ENCODE data around the gene NAA16. TPM values are rescaled to one million over a fixed set of nuclear protein-coding genes. Genes with fewer than 3 reads are reported as not detected.
A peak's percentile ranks its signal among the peaks of the same experiment; 100 is the strongest.

The NAA16 gene
- polyA plus RNA-seq, 1 of the 3 experiments (the other 2 are of a cell fraction), result 4.4 TPM

GRCh38 chr13:41365631-41366030, 54.6 kb downstream of the NAA16 start:
- peak overlapping the region; percentile 20 to 25 for H3K27ac ChIP-seq (ENCODE audit: low read depth in 2 of 2, low read length in 1 of 2)

More at GRCh38 chr13:41365631-41366030, 54.6 kb downstream of the NAA16 start:
- peak; percentile 11; the same call in 1 of the 2 replicates for TF ChIP-seq PBX3 (IDR thresholded peaks at IDR 0.05)
- TF ChIP-seq MEF2A (IDR thresholded peaks at IDR 0.05; ENCODE audit: borderline replicate concordance, low read depth), result no peak
- no peak for TF ChIP-seq RFX5 (IDR thresholded peaks at IDR 0.05; ENCODE audit: low read length)
- no peak for TF ChIP-seq FOXJ3 (CRISPR knock-in tag; IDR thresholded peaks at IDR 0.05)
- no peak for TF ChIP-seq IRF3 (IDR thresholded peaks at IDR 0.05; ENCODE audit: low read depth, low read length)
- peak; percentile 63 for TF ChIP-seq TCF12 (IDR thresholded peaks at IDR 0.05)
- TF ChIP-seq TEAD4 (IDR thresholded peaks at IDR 0.05; ENCODE audit: borderline replicate concordance, insufficient read depth), result no peak
- TF ChIP-seq JUND (IDR thresholded peaks at IDR 0.05), result no peak
- no peak; a peak in 1 of 4 replicates for TF ChIP-seq EP300 (IDR thresholded peaks at IDR 0.05; ENCODE audit: borderline replicate concordance in 1 of 2, low read depth in 1 of 2, low read length in 1 of 2)
- TF ChIP-seq CHD2 (IDR thresholded peaks at IDR 0.05; ENCODE audit: low read length, partially characterized antibody), result no peak
- no peak for TF ChIP-seq FOSL2 (IDR thresholded peaks at IDR 0.05; ENCODE audit: borderline replicate concordance, low read depth)
- TF ChIP-seq FOXM1 (IDR thresholded peaks at IDR 0.05; ENCODE audit: low read depth), result no peak
- no peak for TF ChIP-seq GABPA (IDR thresholded peaks at IDR 0.05; ENCODE audit: low read depth)
- no peak for TF ChIP-seq REST (IDR thresholded peaks at IDR 0.05; ENCODE audit: low read depth, low read length)
- no peak for TF ChIP-seq SMC3 (IDR thresholded peaks at IDR 0.05; ENCODE audit: low read depth, low read length)
- no peak for TF ChIP-seq RAD21 (IDR thresholded peaks at IDR 0.05; ENCODE audit: low read length)
- no peak for TF ChIP-seq YY1 (IDR thresholded peaks at IDR 0.05; ENCODE audit: low read depth)
- no peak for TF ChIP-seq EZH2phosphoT487 (IDR thresholded peaks at IDR 0.05; ENCODE audit: borderline replicate concordance, low read depth)
- Histone ChIP-seq H4K20me1 (ENCODE audit: insufficient read depth) (no peaks in the 10 kb centered on the region), H3K9me3 (no peaks in the 10 kb centered on the region), H3K36me3 (replicated peaks in 1 of 2; ENCODE audit: control insufficient read depth in 1 of 2, insufficient read depth in 2 of 2, low read length in 1 of 2) (peaks cover 76 to 84% of the 10 kb centered on the region in 2 experiments), H3K79me2 (ENCODE audit: insufficient read depth) (no peaks in the 10 kb centered on the region), H3K9ac (no peak overlapping the region), H3K4me2 (no peak overlapping the region), H3K4me3 (ENCODE audit: low read depth in 2 of 2, low read length in 1 of 2) (no peak overlapping the region), H3K27me3 (ENCODE audit: insufficient read depth) (no peaks in the 10 kb centered on the region), H3F3A (replicated peaks; ENCODE audit: insufficient read depth) (peaks cover 17% of the 10 kb centered on the region), H3K4me1 (ENCODE audit: control insufficient read depth in 1 of 2, insufficient read depth in 2 of 2, low read depth in 1 of 2, low read length in 1 of 2) (peaks cover 0 to 8% of the 10 kb centered on the region in 2 experiments; a peak in 2 of 4 replicates), H3K9me2 (no peaks in the 10 kb centered on the region), H2AFZ (ENCODE audit: low read depth) (no peak overlapping the region)
- POLR2A ChIA-PET, result no interaction called here
- CTCF ChIA-PET, result no interaction called here
- no peak for DNase-seq
- 69% methylated on average over 2 of the region's 2 CpGs for WGBS (ENCODE audit: low lambda C conversion rate)
